C4-2B (cell line): ENCODE results near the gene SIL1.

Experiments used
- H3K27ac ChIP-seq: fragments of 450-650 bp; 2 replicates; pipeline ENCODE4 v1.5.1; 2017
- ZFX ChIP-seq: fragments of 450-650 bp; IDR thresholded peaks from 2 replicates; pipeline ENCODE4 v1.6.1; 2017
- TF ChIP-seq, protein P1 (sequence below): fragments of 450-650 bp; conservative IDR thresholded peaks from 2 replicates; pipeline ENCODE4 v1.5.1; 2017; ENCODE audit warnings: mild to moderate bottlenecking

The SIL1 gene

DNA sequence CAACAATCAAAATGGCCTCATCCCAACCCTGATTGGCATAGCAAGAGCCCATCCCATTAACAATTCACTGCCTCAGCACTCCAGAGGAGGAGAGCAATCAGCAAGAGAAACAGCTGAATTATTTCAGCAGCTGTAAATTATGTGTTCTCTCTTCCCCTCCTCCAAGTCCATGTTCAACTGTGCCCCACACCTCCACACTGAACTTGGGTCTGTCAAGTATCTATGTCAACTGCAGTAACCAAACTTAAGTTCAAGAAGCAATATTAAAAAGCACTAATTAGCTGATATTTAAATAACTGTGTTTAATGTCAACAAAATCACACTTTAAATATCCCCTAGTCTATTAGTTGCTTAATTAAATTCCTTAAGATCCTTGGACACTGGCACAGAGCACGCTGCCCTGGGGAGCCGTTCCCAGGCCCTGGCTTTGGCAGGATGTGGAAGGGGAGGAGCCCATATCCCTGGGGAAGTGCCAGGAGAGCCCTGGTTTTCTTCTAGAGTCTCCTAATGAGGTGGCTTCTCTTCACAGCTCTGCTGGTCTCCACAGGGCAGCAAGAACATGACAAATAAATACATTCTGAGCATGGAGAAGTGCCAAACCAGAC, 50.6 kb downstream of the SIL1 start:
- TF ChIP-seq ZFX: no peak
- TF ChIP-seq, protein P1, sequence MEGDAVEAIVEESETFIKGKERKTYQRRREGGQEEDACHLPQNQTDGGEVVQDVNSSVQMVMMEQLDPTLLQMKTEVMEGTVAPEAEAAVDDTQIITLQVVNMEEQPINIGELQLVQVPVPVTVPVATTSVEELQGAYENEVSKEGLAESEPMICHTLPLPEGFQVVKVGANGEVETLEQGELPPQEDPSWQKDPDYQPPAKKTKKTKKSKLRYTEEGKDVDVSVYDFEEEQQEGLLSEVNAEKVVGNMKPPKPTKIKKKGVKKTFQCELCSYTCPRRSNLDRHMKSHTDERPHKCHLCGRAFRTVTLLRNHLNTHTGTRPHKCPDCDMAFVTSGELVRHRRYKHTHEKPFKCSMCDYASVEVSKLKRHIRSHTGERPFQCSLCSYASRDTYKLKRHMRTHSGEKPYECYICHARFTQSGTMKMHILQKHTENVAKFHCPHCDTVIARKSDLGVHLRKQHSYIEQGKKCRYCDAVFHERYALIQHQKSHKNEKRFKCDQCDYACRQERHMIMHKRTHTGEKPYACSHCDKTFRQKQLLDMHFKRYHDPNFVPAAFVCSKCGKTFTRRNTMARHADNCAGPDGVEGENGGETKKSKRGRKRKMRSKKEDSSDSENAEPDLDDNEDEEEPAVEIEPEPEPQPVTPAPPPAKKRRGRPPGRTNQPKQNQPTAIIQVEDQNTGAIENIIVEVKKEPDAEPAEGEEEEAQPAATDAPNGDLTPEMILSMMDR: no peak
- H3K27ac ChIP-seq: peak overlapping the region; percentile 89

DNA sequence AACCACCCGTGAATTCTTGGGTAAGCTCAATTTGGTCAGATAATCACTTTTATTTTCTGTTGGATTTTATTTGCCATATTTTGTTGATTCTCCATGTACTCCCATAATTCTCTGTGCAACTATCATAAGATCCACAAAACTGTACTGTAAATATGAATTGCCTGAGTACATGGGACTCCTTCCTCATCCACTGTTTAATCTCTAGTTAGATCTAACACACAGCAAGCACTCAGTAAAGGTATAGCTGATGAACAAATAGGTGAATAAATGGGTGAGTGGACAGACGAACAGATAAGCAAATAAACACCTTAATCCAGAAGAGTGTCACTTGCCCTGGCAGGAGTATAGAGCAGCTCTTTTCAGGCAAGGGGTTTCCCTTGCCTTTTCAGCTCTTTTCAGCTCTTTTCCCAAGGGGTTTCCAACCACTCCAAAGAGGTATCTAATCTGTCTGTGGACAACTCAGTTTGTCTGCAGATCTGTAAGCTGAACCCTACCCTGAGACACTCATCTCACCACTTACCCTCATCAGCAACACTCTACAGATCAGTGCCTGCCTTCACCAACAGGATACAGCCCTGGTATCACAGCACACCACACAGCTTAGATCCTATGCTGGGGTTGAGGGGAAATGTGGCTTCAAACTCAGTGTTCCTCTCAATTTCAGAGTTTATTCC, 51.2 kb downstream of the SIL1 start:
- H3K27ac ChIP-seq: peak overlapping the region; percentile 89
- TF ChIP-seq, protein P1: no peak
- TF ChIP-seq ZFX: no peak

DNA sequence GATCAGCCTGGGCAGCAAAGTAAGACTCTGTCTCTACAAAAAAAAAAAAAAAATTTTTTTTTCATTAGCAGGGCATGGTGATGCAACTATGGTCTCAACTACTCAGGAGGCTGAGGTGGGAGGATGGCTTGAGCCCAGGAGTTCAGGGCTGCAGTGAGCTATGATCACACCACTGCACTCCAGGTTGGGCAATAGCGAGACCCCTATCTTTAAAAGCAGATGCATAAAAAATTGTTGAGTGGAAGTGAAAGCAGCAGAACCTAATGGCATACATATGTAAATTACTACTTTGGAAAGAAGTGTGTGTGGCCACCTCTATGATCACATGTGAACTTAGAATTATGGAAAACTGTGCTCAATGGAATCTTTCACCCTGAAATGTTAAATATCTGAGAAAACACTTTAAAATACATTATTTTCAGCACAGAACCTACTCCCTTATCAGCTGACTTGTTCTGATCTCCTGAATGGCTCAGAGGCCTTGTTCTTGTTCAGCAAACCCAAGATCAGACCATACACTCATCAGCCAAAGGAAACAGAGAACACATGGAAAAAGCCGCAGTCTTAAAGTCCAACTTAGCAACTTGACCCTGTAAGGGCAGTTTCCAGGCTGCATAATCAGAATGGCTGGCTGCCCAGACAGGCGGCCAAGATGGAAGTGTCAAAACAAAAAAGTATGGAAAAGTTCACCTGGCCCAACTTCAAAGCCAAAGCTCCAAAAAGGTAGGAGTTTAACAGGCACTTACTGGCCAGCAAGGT, 56.5 kb downstream of the SIL1 start:
- peak overlapping the region; percentile 57 for H3K27ac ChIP-seq

DNA sequence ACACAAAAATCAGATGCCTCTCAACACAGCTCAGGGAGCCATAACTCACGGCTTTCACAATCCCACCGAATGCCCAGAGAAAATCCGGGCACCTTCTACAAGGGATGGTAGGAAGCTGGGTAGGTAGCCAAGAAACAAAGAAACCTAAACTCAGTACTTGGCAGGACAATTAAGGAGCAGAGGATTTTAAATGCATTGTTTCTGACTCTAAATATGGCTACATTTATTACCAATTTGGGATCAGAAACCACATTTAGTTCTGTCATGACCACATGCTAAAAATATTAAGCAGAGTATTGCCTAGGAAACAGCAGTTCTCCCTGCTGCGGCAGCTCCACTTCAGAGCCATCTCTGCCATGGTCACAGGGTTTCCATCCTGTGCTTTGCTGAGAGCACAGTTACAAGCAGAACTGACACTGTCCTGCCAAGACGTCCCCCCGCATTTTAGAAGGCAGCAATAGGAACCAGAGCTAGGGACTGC, 57.5 kb downstream of the SIL1 start:
- TF ChIP-seq, protein P1: no peak
- no peak for TF ChIP-seq ZFX
- peak overlapping the region; percentile 57; the same call in 1 of the 2 replicates for H3K27ac ChIP-seq

More for the DNA sequence above, 56.5 kb downstream of the SIL1 start:
- TF ChIP-seq ZFX: no peak
- TF ChIP-seq, protein P1: no peak

DNA sequence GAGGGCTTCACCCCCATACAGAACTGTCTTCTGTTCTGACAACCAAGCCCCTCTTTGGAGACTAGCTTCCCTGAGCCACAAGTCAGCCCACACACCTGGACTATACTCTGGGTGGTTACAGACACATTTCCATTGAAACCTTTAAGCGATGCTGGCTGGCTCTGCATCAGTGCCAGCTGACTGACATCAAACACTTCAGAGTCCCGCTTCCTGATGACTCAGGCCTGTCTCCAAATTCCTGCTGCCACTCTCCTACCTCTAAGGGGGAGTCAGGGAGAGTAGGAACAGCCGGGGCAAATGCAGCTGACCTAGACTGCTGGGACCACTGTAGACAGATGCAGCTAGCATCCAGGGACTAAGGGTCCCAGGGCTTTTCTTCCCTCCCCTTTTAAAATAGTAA, 59.4 kb downstream of the SIL1 start:
- no peak for TF ChIP-seq ZFX
- TF ChIP-seq, protein P1: no peak
- H3K27ac ChIP-seq: no peak overlapping the region

DNA sequence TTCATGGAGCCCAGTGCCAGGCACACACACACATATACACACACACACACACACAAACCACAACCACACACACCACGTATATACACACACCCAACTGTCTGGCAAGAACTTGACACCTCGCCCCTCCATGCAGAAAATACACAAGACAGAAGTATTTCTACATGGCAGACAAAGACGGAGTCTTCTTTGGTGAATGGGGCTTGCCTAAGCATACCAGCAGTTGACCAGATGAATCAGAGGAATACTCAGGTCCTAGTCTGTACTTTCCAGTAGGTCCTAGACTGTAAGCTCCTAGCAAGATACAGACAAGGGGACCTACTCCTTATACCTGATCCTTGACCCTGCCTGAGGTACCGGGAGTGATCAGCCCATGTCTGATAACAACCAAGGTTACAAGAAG, 60.1 kb downstream of the SIL1 start:
- TF ChIP-seq, protein P1: no peak
- no peak for TF ChIP-seq ZFX
- no peak overlapping the region for H3K27ac ChIP-seq

DNA sequence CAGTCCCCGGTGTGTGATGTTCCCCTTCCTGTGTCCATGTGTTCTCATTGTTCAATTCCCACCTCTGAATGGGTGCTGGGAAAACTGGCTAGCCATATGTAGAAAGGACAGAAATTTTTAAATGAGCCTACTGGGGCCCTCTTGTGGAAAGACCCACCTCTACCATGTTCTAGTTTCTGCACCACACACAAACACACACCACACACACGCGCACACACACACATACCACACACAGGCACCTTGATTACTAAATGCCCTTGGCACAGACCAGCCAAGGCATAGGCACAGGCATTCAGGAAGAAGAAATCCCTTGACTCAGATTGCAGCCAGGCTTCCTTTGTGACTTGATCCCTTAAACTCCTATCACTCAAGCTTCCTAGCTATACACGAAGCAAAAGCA, 60.5 kb downstream of the SIL1 start:
- TF ChIP-seq, protein P1: peak; percentile 42
- TF ChIP-seq ZFX: no peak
- H3K27ac ChIP-seq: no peak overlapping the region
